ENCODE results near the gene IGF1. TPM values are rescaled to one million over a fixed set of nuclear protein-coding genes. Genes with fewer than 3 reads are reported as not detected.

The IGF1 gene
- total RNA-seq, 5 donors from 2014 or later (not counting 1 experiment from before 2014, with no cell fraction given), result 0.26 to 0.32 TPM; not detected in 3

DNA sequence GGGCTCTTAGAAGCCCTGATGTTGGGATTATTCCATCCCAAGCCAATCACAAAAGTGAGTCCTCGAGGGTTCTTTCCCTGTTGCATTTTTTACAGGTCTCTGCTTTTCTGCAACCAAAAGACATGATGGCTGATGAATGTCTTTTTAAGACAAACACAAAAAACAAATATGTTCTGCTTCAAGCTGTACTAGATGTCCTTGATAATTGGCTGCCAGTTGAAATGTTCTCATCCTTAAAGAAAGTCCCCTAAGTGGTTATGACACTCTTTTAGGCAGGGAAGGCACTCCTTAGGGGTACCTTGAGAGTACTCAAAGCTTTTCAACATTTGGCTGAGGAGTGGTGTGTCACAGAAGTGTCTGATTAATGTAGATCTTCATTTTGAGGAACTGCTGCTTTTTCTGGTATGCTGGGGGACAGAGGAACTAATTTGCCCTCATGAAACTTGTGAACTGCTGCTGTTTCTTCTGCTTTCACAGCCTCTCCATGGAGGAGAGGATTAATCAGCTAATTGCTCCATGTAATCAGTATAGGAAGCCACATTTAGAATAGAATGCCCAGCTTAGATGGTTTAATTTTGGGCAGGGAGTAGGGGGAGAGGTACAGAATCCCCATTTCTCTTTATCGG, 22.8 kb upstream of the IGF1 start:
- no CpG with 5 or more reads among the region's 2 CpGs for WGBS (ENCODE audit: insufficient coverage)
- no peaks in the 10 kb centered on the region for H3K36me3 ChIP-seq (ENCODE audit: control insufficient read depth in 2 of 2, extremely low read depth in 1 of 2, insufficient read depth in 1 of 2, low read length in 1 of 2)
- no peaks in the 10 kb centered on the region for H3K4me1 ChIP-seq (ENCODE audit: control insufficient read depth in 1 of 2, extremely low read depth in 1 of 2, insufficient read depth in 2 of 2, low read length in 2 of 2)
- H3K27me3 ChIP-seq (replicated peaks in 1 of 2; ENCODE audit: control insufficient read depth in 2 of 2, extremely low read depth in 1 of 2, insufficient read depth in 2 of 2, low read length in 1 of 2), result no peaks in the 10 kb centered on the region
- no peak overlapping the region for H3K4me3 ChIP-seq (ENCODE audit: control insufficient read depth in 1 of 2, extremely low read depth in 1 of 2, low read length in 1 of 2)
- ChIA-PET CTCF (no interaction called here), POLR2A (no interaction called here)
- Mint-ChIP-seq H3K27ac (no peak overlapping the region), H3K27me3 (peaks cover 7 to 16% of the 10 kb centered on the region in 2 donors), H3K4me3 (no peak overlapping the region), H3K9me3 (peaks cover 0 to 8% (median 0%) of the 10 kb centered on the region in 3 donors), H3K4me1 (no peaks in the 10 kb centered on the region), H3K36me3 (no peaks in the 10 kb centered on the region)
- ATAC-seq (replicated peaks in 1 of 4), result no peak
- no peak for DNase-seq
- no peak overlapping the region for H3K27ac ChIP-seq (ENCODE audit: low read length)
- H3K9me3 ChIP-seq, result no peaks in the 10 kb centered on the region

DNA sequence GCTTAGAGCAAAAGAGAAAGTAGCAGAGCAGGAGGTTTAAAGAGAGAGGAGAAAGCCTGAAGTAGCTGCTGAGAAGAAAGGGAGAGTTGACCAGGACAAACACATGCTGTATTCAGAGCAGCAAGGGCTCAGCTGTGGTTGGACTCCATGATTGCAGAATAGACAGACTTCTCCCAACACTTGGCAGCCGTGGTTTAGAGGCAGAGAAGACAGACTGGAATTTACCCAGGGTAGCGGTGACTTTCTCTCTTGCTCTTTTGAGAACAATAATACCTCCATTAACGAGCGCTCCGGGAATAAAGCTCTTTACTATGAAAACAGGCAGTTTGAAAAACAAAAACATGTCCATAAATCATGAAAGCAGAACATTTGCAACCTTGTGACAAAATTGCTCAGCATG, 21.4 kb upstream of the IGF1 start:
- Histone ChIP-seq H3K27ac (ENCODE audit: low read length) (no peak overlapping the region), H3K36me3 (ENCODE audit: control insufficient read depth in 2 of 2, extremely low read depth in 1 of 2, insufficient read depth in 1 of 2, low read length in 1 of 2) (no peaks in the 10 kb centered on the region), H3K9me3 (no peaks in the 10 kb centered on the region), H3K27me3 (replicated peaks in 1 of 2; ENCODE audit: control insufficient read depth in 2 of 2, extremely low read depth in 1 of 2, insufficient read depth in 2 of 2, low read length in 1 of 2) (no peaks in the 10 kb centered on the region), H3K4me1 (ENCODE audit: control insufficient read depth in 1 of 2, extremely low read depth in 1 of 2, insufficient read depth in 2 of 2, low read length in 2 of 2) (no peaks in the 10 kb centered on the region), H3K4me3 (ENCODE audit: control insufficient read depth in 1 of 2, extremely low read depth in 1 of 2, low read length in 1 of 2) (no peak overlapping the region)
- CTCF ChIA-PET, result no interaction called here
- H3K4me3 Mint-ChIP-seq, result no peak overlapping the region
- no peaks in the 10 kb centered on the region for H3K4me1 Mint-ChIP-seq
- DNase-seq, result no peak
- H3K27ac Mint-ChIP-seq, result no peak overlapping the region
- no peak for ATAC-seq (replicated peaks in 1 of 4)
- peaks cover 7 to 16% of the 10 kb centered on the region in 2 donors for H3K27me3 Mint-ChIP-seq
- H3K36me3 Mint-ChIP-seq, result no peaks in the 10 kb centered on the region
- H3K9me3 Mint-ChIP-seq, result peaks cover 0 to 2% (median 0%) of the 10 kb centered on the region in 3 donors
- WGBS (ENCODE audit: insufficient coverage), result 64% methylated on average over 3 of the region's 5 CpGs
- POLR2A ChIA-PET, result no interaction called here

DNA sequence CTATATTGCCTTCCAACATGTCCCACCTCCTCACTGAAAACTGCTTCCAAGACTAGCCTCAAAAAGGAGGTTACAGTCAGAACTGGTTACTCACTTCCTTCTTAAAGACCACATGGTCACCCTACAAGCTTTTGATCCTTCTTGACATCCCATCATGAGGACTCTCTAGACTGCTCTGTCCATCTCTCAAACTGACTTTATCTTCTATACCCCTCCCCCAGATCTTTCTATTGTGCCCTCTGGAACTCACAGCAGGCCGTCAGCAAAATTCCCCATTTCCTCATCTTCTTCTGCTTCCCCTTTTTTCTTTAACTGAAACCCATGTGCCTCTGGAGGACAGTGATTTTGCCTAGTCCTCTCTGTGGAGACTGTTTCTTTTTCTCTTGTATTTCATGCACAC, 18.1 kb upstream of the IGF1 start:
- ATAC-seq (replicated peaks in 1 of 4) (no peak), DNase-seq (no peak)
- Histone ChIP-seq H3K9me3 (no peaks in the 10 kb centered on the region), H3K27ac (ENCODE audit: low read length) (no peak overlapping the region), H3K4me1 (ENCODE audit: control insufficient read depth in 1 of 2, extremely low read depth in 1 of 2, insufficient read depth in 2 of 2, low read length in 2 of 2) (no peaks in the 10 kb centered on the region), H3K27me3 (replicated peaks in 1 of 2; ENCODE audit: control insufficient read depth in 2 of 2, extremely low read depth in 1 of 2, insufficient read depth in 2 of 2, low read length in 1 of 2) (peaks cover 0 to 4% of the 10 kb centered on the region in 2 experiments), H3K4me3 (ENCODE audit: control insufficient read depth in 1 of 2, extremely low read depth in 1 of 2, low read length in 1 of 2) (no peak overlapping the region), H3K36me3 (ENCODE audit: control insufficient read depth in 2 of 2, extremely low read depth in 1 of 2, insufficient read depth in 1 of 2, low read length in 1 of 2) (no peaks in the 10 kb centered on the region)
- ChIA-PET POLR2A (no interaction called here), CTCF (interaction anchor here in 1 of 2 donors (0.8 kb wide), 1 partner anchor 14 kb away, joined by 3 read pairs; no protein-coding TSS in a partner anchor)
- Mint-ChIP-seq H3K9me3 (peaks cover 0 to 4% (median 4%) of the 10 kb centered on the region in 3 donors), H3K4me1 (no peaks in the 10 kb centered on the region), H3K27ac (no peak overlapping the region), H3K4me3 (no peak overlapping the region), H3K27me3 (peaks cover 8 to 12% of the 10 kb centered on the region in 2 donors), H3K36me3 (no peaks in the 10 kb centered on the region)
- 17% methylated on average over 1 of the region's 1 CpG for WGBS (ENCODE audit: insufficient coverage)

DNA sequence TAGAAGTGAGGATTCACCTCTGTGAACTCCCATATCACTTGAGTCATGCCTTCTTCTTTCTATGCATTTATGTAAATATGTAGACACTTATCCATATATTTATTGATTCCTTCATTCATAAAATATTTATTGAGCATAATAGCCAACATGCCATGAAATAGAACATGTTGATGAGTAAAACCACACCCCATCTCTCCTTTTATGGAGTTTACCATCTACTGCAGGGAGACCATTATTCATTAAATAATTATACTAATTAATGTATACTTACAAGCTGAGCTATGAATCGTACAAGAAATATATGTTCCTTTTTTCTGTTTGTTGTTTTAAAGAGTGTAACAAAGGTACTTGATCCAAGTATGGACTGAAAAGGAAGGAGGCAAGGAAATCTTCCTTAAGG, 17.4 kb upstream of the IGF1 start:
- Mint-ChIP-seq H3K4me1 (no peaks in the 10 kb centered on the region), H3K9me3 (peaks cover 0 to 4% (median 4%) of the 10 kb centered on the region in 3 donors), H3K27me3 (peaks cover 11 to 16% of the 10 kb centered on the region in 2 donors), H3K4me3 (no peak overlapping the region), H3K36me3 (no peaks in the 10 kb centered on the region), H3K27ac (no peak overlapping the region)
- Histone ChIP-seq H3K4me1 (ENCODE audit: control insufficient read depth in 1 of 2, extremely low read depth in 1 of 2, insufficient read depth in 2 of 2, low read length in 2 of 2) (no peaks in the 10 kb centered on the region), H3K27ac (ENCODE audit: low read length) (no peak overlapping the region), H3K9me3 (no peaks in the 10 kb centered on the region), H3K27me3 (replicated peaks in 1 of 2; ENCODE audit: control insufficient read depth in 2 of 2, extremely low read depth in 1 of 2, insufficient read depth in 2 of 2, low read length in 1 of 2) (peaks cover 0 to 5% of the 10 kb centered on the region in 2 experiments), H3K36me3 (ENCODE audit: control insufficient read depth in 2 of 2, extremely low read depth in 1 of 2, insufficient read depth in 1 of 2, low read length in 1 of 2) (no peaks in the 10 kb centered on the region), H3K4me3 (ENCODE audit: control insufficient read depth in 1 of 2, extremely low read depth in 1 of 2, low read length in 1 of 2) (no peak overlapping the region)
- no peak for DNase-seq
- ChIA-PET POLR2A (no interaction called here), CTCF (interaction anchor here in 1 of 2 donors (0.8 kb wide), 1 partner anchor 13 kb away, joined by 3 read pairs; no protein-coding TSS in a partner anchor)
- ATAC-seq (replicated peaks in 1 of 4), result no peak
- WGBS (ENCODE audit: insufficient coverage), result no CpG with 5 or more reads among the region's 1 CpG

GRCh38 chr12:102496591-102496990, 16.2 kb upstream of the IGF1 start:
- no peaks in the 10 kb centered on the region for H3K36me3 ChIP-seq (ENCODE audit: control insufficient read depth in 2 of 2, extremely low read depth in 1 of 2, insufficient read depth in 1 of 2, low read length in 1 of 2)
- H3K27ac ChIP-seq (ENCODE audit: low read length), result no peak overlapping the region
- H3K27me3 ChIP-seq (replicated peaks in 1 of 2; ENCODE audit: control insufficient read depth in 2 of 2, extremely low read depth in 1 of 2, insufficient read depth in 2 of 2, low read length in 1 of 2), result peaks cover 0 to 5% of the 10 kb centered on the region in 2 experiments
- no peak overlapping the region for H3K4me3 ChIP-seq (ENCODE audit: control insufficient read depth in 1 of 2, extremely low read depth in 1 of 2, low read length in 1 of 2)
- WGBS (ENCODE audit: insufficient coverage), result 94% methylated on average over 3 of the region's 6 CpGs
- ATAC-seq (replicated peaks in 1 of 4) (no peak), DNase-seq (no peak)
- H3K4me3 Mint-ChIP-seq, result no peak overlapping the region
- H3K4me1 ChIP-seq (ENCODE audit: control insufficient read depth in 1 of 2, extremely low read depth in 1 of 2, insufficient read depth in 2 of 2, low read length in 2 of 2), result no peaks in the 10 kb centered on the region
- POLR2A ChIA-PET, result no interaction called here
- H3K9me3 Mint-ChIP-seq, result peaks cover 0 to 4% (median 4%) of the 10 kb centered on the region in 3 donors
- no peak overlapping the region for H3K27ac Mint-ChIP-seq
- H3K27me3 Mint-ChIP-seq, result peaks cover 12 to 21% of the 10 kb centered on the region in 2 donors
- no peaks in the 10 kb centered on the region for H3K4me1 Mint-ChIP-seq
- no peaks in the 10 kb centered on the region for H3K36me3 Mint-ChIP-seq
- no peaks in the 10 kb centered on the region for H3K9me3 ChIP-seq
- CTCF ChIA-PET, result no interaction called here

GRCh38 chr12:102487226-102487625, 6.9 kb upstream of the IGF1 start:
- H3K9me3 ChIP-seq, result no peaks in the 10 kb centered on the region
- peaks cover 6 to 13% of the 10 kb centered on the region in 2 donors for H3K27me3 Mint-ChIP-seq
- H3K27me3 ChIP-seq (replicated peaks in 1 of 2; ENCODE audit: control insufficient read depth in 2 of 2, extremely low read depth in 1 of 2, insufficient read depth in 2 of 2, low read length in 1 of 2), result peaks cover 0 to 2% of the 10 kb centered on the region in 2 experiments
- H3K27ac Mint-ChIP-seq, result no peak overlapping the region
- H3K4me1 ChIP-seq (ENCODE audit: control insufficient read depth in 1 of 2, extremely low read depth in 1 of 2, insufficient read depth in 2 of 2, low read length in 2 of 2), result peaks cover 0 to 3% of the 10 kb centered on the region in 2 experiments
- ATAC-seq (replicated peaks in 1 of 4) (no peak), DNase-seq (no peak)
- no peaks in the 10 kb centered on the region for H3K36me3 ChIP-seq (ENCODE audit: control insufficient read depth in 2 of 2, extremely low read depth in 1 of 2, insufficient read depth in 1 of 2, low read length in 1 of 2)
- H3K4me3 Mint-ChIP-seq, result no peak overlapping the region
- peaks cover 6 to 10% (median 9%) of the 10 kb centered on the region in 3 donors for H3K4me1 Mint-ChIP-seq
- no CpG with 5 or more reads among the region's 2 CpGs for WGBS (ENCODE audit: insufficient coverage)
- CTCF ChIA-PET, result no interaction called here
- POLR2A ChIA-PET, result no interaction called here
- H3K36me3 Mint-ChIP-seq, result no peaks in the 10 kb centered on the region
- H3K27ac ChIP-seq (ENCODE audit: low read length), result no peak overlapping the region
- no peak overlapping the region for H3K4me3 ChIP-seq (ENCODE audit: control insufficient read depth in 1 of 2, extremely low read depth in 1 of 2, low read length in 1 of 2)
- peaks cover 0 to 4% (median 3%) of the 10 kb centered on the region in 3 donors for H3K9me3 Mint-ChIP-seq
